ENCODE results near the gene OTUD5. TPM values are rescaled to one million over a fixed set of nuclear protein-coding genes. Genes with fewer than 3 reads are reported as not detected.

OTUD5 gene
- total and polyA plus RNA-seq, 9 donors, result 18.9 to 45.2 (median 38.3) TPM

DNA sequence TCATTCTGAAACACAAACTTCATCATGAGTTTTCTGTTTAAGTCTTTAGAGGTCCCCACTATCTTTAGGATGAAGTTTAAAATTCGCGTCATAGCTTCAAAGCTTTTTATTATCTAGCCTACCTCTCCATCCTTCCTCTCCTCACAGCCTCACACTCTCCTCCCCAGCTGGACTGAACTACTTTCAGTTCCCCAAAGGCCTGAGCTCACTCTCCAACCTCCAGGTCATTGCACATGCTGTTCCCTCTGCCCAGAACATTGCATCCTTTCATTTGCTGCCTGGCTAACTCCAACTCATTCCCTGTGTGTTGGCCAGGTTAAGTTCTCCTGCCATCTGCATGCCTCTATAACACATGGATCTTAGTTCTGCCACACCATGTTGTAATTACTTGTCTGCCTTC, 2.9 kb upstream of the OTUD5 start:
- 80% methylated on average over 2 of the region's 2 CpGs for WGBS (ENCODE audit: insufficient coverage)
- Histone ChIP-seq H3K27me3 (ENCODE audit: control insufficient read depth, insufficient read depth, low read length) (no peaks in the 10 kb centered on the region), H3K4me3 (ENCODE audit: low read length) (no peak overlapping the region), H3K4me1 (ENCODE audit: control insufficient read depth, insufficient read depth, low read length) (peaks cover 20% of the 10 kb centered on the region), H3K27ac (ENCODE audit: low read length) (no peak overlapping the region), H3K36me3 (ENCODE audit: control insufficient read depth, insufficient read depth, low read length) (peaks cover 8% of the 10 kb centered on the region), H3K9me3 (replicated peaks; ENCODE audit: control insufficient read depth, low read depth, low read length) (no peaks in the 10 kb centered on the region)
- peak; percentile 20 for DNase-seq

DNA sequence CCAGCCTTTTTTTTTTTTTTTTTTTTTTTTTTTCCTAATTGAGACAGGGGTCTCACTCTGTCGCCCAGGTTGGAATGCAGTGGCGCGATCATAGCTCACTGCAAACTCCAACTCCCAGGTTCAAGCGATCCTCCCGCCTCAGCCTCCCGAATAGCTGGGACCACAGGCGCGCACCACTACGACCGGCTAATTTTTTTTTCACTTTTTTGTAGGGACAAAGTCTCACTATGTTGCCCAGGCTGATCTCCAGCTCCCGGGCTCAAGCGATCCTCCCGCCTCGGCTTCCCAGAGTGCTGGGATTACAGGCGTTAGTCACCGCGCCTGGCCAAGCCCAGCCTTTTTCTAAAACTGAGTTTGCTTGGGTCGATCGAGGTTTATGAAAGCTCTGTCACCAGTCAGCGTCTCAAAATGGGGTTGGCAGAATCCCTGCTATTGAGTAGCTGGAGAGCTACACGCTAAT, 1.3 kb upstream of the OTUD5 start:
- peaks cover 20% of the 10 kb centered on the region for H3K4me1 ChIP-seq (ENCODE audit: control insufficient read depth, insufficient read depth, low read length)
- peak overlapping the region; percentile 55 for H3K4me3 ChIP-seq (ENCODE audit: low read length)
- peaks cover 23% of the 10 kb centered on the region for H3K36me3 ChIP-seq (ENCODE audit: control insufficient read depth, insufficient read depth, low read length)
- H3K27me3 ChIP-seq (ENCODE audit: control insufficient read depth, insufficient read depth, low read length), result no peaks in the 10 kb centered on the region
- WGBS (ENCODE audit: insufficient coverage), result 39% methylated on average over 19 of the region's 21 CpGs
- no peaks in the 10 kb centered on the region for H3K9me3 ChIP-seq (replicated peaks; ENCODE audit: control insufficient read depth, low read depth, low read length)
- peak; percentile 66 for DNase-seq
- H3K27ac ChIP-seq (ENCODE audit: low read length), result peak overlapping the region; percentile 95

DNA sequence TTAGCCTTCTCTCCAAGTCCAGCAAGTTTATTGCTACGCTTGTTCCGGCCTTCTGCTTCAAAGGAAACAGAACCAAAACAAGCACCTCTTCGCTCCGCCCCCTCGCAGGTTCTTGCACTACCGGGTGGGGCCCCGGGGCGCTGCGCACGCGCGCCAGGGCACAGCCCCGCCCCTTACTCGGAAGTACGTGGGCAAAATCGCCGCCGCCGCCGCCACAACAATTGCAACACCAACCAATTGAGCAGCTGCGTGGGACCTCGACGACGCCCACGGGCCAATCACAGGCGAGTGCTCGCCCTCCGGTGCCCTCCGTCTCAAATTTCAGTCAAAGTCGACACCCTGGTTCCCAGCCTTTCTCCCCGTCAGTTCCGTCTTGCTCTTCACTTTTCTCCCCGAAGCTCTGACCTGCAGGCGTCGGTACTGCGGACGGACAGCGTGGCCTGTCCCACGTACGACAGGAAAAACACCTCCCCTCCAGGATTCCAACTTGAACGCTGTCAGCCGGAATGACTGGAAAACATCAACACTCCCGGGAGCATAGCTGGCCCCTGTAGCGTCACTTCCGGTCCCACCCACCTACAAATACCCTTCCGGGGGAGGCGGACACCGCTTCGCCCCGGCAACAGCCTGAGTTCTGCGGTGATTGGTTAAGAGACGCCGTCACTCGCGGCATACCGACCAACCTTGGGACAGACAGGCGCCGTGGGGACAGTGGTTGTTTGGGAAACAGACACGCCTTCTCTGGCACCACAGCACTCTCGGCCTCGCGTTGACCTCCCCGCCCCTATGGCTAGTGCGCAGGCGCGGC, 624 bp upstream of the OTUD5 start:
- 40% methylated on average over 66 of the region's 66 CpGs for WGBS (ENCODE audit: insufficient coverage)
- Histone ChIP-seq H3K9me3 (replicated peaks; ENCODE audit: control insufficient read depth, low read depth, low read length) (no peaks in the 10 kb centered on the region), H3K27me3 (ENCODE audit: control insufficient read depth, insufficient read depth, low read length) (no peaks in the 10 kb centered on the region), H3K27ac (ENCODE audit: low read length) (peak overlapping the region; percentile 99), H3K4me3 (ENCODE audit: low read length) (peak overlapping the region; percentile 55), H3K36me3 (ENCODE audit: control insufficient read depth, insufficient read depth, low read length) (peaks cover 23% of the 10 kb centered on the region), H3K4me1 (ENCODE audit: control insufficient read depth, insufficient read depth, low read length) (peaks cover 25% of the 10 kb centered on the region)
- DNase-seq, result peak; percentile 99

DNA sequence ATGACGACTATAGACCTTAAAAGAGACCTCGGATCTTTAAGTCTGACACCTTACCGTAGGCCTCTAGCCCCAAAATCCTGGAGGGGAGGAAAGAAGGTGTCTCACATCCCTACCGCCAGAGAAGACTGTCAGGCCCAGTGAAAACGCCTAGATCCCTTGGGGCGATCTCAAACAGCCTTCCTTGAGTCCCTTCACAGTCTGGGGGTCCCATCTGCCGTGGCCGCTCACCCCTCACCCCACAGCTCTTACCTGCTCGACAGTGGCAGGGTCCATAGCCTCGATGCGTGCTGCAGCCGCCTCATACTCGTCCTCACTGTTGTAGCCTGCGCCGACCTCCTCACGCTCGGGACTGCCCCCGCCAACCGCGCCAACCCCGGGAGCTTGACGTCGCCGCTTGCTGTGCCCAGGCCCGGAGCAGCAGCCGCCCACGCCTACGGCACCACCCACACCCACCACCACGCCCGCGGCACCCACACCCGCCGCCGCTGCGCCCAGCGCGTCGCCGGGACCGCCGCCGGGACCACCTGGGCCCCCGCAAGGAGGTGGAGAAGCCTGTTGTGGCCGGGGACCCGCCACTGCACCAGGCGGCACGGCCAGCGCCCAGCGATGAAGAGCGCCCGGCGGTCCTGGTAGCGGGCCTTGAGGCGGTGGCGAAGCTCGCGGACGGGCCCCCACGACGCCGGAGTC, 536 bp downstream of the OTUD5 start:
- Histone ChIP-seq H3K9me3 (replicated peaks; ENCODE audit: control insufficient read depth, low read depth, low read length) (no peaks in the 10 kb centered on the region), H3K4me1 (ENCODE audit: control insufficient read depth, insufficient read depth, low read length) (peaks cover 24% of the 10 kb centered on the region), H3K4me3 (ENCODE audit: low read length) (peak overlapping the region; percentile 52), H3K27ac (ENCODE audit: low read length) (peak overlapping the region; percentile 31), H3K36me3 (ENCODE audit: control insufficient read depth, insufficient read depth, low read length) (peaks cover 23% of the 10 kb centered on the region), H3K27me3 (ENCODE audit: control insufficient read depth, insufficient read depth, low read length) (no peaks in the 10 kb centered on the region)
- peak; percentile 17 for DNase-seq
- 36% methylated on average over 61 of the region's 61 CpGs for WGBS (ENCODE audit: insufficient coverage)

DNA sequence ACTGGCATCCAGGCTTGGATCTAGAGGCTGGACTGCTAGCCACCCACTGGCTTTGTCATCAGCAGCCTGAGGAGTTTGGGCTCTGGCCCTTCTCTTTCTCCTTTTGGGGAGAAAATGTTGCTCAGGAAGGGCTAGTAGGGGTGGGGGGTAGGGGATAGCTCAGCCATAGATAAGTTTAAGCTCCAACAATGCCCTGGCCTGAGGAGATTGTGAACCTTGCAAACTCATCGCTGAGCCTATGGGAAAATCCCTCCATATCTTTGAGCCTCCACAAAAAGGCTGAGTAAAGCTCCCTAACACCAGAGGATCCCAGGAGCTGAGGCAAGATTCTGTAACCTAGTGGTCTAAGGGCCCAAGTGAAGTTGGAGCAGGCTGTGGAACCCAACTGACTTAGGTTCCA, 8.8 kb downstream of the OTUD5 start:
- DNase-seq, result no peak
- no peaks in the 10 kb centered on the region for H3K27me3 ChIP-seq (ENCODE audit: control insufficient read depth, insufficient read depth, low read length)
- H3K27ac ChIP-seq (ENCODE audit: low read length), result no peak overlapping the region
- no peak overlapping the region for H3K4me3 ChIP-seq (ENCODE audit: low read length)
- H3K4me1 ChIP-seq (ENCODE audit: control insufficient read depth, insufficient read depth, low read length), result peaks cover 5% of the 10 kb centered on the region
- H3K9me3 ChIP-seq (replicated peaks; ENCODE audit: control insufficient read depth, low read depth, low read length), result no peaks in the 10 kb centered on the region
- no CpG with 5 or more reads among the region's 1 CpG for WGBS (ENCODE audit: insufficient coverage)
- H3K36me3 ChIP-seq (ENCODE audit: control insufficient read depth, insufficient read depth, low read length), result peaks cover 9% of the 10 kb centered on the region

DNA sequence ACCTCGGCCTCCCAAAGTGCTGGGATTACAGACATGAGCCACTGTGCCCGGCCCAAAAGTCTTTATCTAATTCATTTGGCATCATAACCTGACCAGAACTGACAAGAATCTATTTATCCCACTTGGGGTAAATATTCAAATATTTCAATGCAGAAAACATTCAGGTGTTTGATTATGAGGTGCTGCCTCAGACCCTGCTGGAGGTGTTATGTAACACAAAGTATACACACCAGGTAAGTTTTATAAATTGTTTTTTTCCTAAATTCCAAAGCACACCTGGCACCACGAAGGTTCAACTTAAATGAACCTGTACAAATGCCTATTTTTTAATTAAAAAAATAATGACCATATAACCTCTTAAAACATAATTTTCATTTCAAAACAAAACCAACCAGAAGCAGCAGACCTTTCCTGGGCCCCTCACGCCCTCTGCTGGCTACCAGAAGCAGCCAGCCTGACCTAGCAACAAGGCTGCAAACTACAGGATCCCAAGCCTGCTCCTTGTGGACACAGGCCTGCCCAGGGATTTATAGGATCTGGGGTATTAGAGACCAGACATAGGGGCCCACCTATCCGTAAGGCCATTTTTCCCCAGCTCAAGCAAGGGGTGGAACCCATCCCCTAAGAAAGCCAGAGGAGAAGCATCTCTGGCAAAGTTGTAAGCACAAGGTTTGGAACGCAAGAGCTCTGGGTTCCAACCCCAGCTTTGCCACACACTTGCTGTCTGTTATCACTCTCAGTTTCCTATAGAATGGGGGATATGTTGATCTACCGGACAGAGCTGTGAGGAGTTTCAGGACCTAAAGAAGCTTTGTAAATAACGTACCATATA, 11.7 kb downstream of the OTUD5 start:
- Histone ChIP-seq H3K27ac (ENCODE audit: low read length) (no peak overlapping the region), H3K9me3 (replicated peaks; ENCODE audit: control insufficient read depth, low read depth, low read length) (no peaks in the 10 kb centered on the region), H3K4me1 (ENCODE audit: control insufficient read depth, insufficient read depth, low read length) (no peaks in the 10 kb centered on the region), H3K4me3 (ENCODE audit: low read length) (no peak overlapping the region), H3K36me3 (ENCODE audit: control insufficient read depth, insufficient read depth, low read length) (peaks cover 14% of the 10 kb centered on the region), H3K27me3 (ENCODE audit: control insufficient read depth, insufficient read depth, low read length) (no peaks in the 10 kb centered on the region)
- DNase-seq, result peak; percentile 48
- WGBS (ENCODE audit: insufficient coverage), result 33% methylated on average over 1 of the region's 8 CpGs

DNA sequence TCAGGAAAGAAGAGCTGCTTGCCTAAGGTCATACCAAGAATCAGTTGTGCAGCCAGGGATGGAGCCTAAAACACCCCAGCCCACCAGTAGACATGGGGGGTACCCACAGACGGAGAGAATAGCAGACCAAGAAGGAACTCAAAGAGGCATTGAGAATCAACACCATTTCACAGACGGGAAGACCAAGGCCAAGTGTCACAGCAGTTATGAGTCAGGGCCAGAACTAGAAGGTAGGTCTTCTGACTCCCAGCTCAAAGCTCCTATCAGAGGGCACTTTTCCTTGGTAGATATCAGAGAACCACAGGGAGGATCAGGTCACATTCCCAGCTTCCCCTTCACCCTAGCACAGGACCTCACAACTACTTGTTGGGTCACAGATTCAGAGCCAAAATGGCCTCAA, 14.5 kb downstream of the OTUD5 start:
- H3K27me3 ChIP-seq (ENCODE audit: control insufficient read depth, insufficient read depth, low read length), result no peaks in the 10 kb centered on the region
- no peak overlapping the region for H3K4me3 ChIP-seq (ENCODE audit: low read length)
- peaks cover 3% of the 10 kb centered on the region for H3K4me1 ChIP-seq (ENCODE audit: control insufficient read depth, insufficient read depth, low read length)
- H3K27ac ChIP-seq (ENCODE audit: low read length), result no peak overlapping the region
- no peak for DNase-seq
- peaks cover 20% of the 10 kb centered on the region for H3K36me3 ChIP-seq (ENCODE audit: control insufficient read depth, insufficient read depth, low read length)
- H3K9me3 ChIP-seq (replicated peaks; ENCODE audit: control insufficient read depth, low read depth, low read length), result no peaks in the 10 kb centered on the region
- WGBS (ENCODE audit: insufficient coverage), result 80% methylated on average over 2 of the region's 2 CpGs

GRCh38 chrX:48940404-48940955, 16.9 kb downstream of the OTUD5 start:
- no peaks in the 10 kb centered on the region for H3K9me3 ChIP-seq (replicated peaks; ENCODE audit: control insufficient read depth, low read depth, low read length)
- no peak overlapping the region for H3K27ac ChIP-seq (ENCODE audit: low read length)
- peaks cover 3% of the 10 kb centered on the region for H3K4me1 ChIP-seq (ENCODE audit: control insufficient read depth, insufficient read depth, low read length)
- no CpG with 5 or more reads among the region's 2 CpGs for WGBS (ENCODE audit: insufficient coverage)
- H3K27me3 ChIP-seq (ENCODE audit: control insufficient read depth, insufficient read depth, low read length), result no peaks in the 10 kb centered on the region
- H3K36me3 ChIP-seq (ENCODE audit: control insufficient read depth, insufficient read depth, low read length), result peaks cover 24% of the 10 kb centered on the region
- no peak for DNase-seq
- no peak overlapping the region for H3K4me3 ChIP-seq (ENCODE audit: low read length)

DNA sequence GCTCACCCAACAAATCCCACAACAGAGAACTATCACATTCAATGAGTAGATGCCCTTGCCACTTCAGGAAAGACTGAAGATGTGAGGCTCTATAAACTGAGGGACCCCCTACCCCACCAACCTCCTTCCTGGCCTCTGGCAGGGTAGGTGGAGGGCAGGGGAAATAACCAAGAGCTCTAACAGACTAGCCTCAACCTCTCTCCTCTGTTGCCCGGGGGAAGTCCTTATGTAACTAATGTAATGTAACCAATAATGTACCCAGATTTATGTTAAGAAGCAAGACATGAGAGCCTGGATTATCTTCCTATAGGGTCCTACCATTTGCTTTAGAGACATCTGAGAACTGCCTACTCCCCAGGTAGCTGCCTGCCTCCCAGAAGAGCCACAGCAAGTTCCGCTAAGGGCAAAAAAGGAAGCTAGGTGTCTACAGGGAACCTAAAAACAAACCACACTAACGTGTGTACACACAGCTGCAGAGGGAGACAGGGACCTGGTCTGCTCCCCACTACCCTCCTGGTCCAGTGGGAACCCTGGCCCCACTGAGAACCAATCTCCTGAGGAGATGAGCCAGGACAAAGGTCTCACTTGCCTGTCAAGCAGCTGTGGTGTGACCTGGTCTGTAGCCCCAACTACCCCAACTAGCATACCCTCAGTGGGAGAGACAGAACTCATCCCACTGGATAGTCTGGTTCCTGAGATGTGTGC, 17.7 kb downstream of the OTUD5 start:
- Histone ChIP-seq H3K36me3 (ENCODE audit: control insufficient read depth, insufficient read depth, low read length) (peaks cover 30% of the 10 kb centered on the region), H3K4me3 (ENCODE audit: low read length) (no peak overlapping the region), H3K9me3 (replicated peaks; ENCODE audit: control insufficient read depth, low read depth, low read length) (no peaks in the 10 kb centered on the region), H3K4me1 (ENCODE audit: control insufficient read depth, insufficient read depth, low read length) (peaks cover 3% of the 10 kb centered on the region), H3K27me3 (ENCODE audit: control insufficient read depth, insufficient read depth, low read length) (no peaks in the 10 kb centered on the region), H3K27ac (ENCODE audit: low read length) (no peak overlapping the region)
- DNase-seq, result no peak
- 100% methylated on average over 1 of the region's 3 CpGs for WGBS (ENCODE audit: insufficient coverage)

Data from muscle of leg (tissue), 11 donors.